Measurements from ENCODE around the gene ZCCHC9.
"Not testable (repeated sequence)": the region's sequence is repeated elsewhere in the genome, so short reads cannot be mapped to it uniquely, and the experiment has no call there.

GRCh38 chr5:81294021-81294420 is 7.4 kb upstream of the ZCCHC9 start:
- not testable (repeated sequence) for TF ChIP-seq POLR2A, CTCF (IDR thresholded peaks at IDR 0.05)

Measured in Peyer's patch (tissue), 4 donors.